Hepatocyte (in vitro differentiated cells): ENCODE measurements around the gene PKD2L1. TPM values are rescaled to one million over a fixed set of nuclear protein-coding genes. Genes with fewer than 3 reads are reported as not detected.

ENCODE experiments used
- DNase-seq: peaks from one replicate; pipeline ENCODE4 v3.0.0-alpha.2; 2016; ENCODE audit warnings: low spot score
- H2AFZ ChIP-seq: fragments of 200-600 bp; sonication (generic); 2 replicates; pipeline ENCODE4 v1.6.0; 2016; ENCODE audit warnings: antibody characterized with exemption, mild to moderate bottlenecking
- H3K27ac ChIP-seq: fragments of 200-600 bp; sonication (generic); 2 replicates; pipeline ENCODE4 v1.5.1; 2016; ENCODE audit warnings: mild to moderate bottlenecking
- H3K27me3 ChIP-seq: fragments of 200-600 bp; sonication (generic); 2 replicates; pipeline ENCODE4 v1.6.1; 2016
- H3K36me3 ChIP-seq: fragments of 200-600 bp; sonication (generic); replicated peaks from 2 replicates; pipeline ENCODE4 v1.5.1; 2016; ENCODE audit warnings: low read depth; ENCODE audit not compliant: insufficient read depth
- H3K4me1 ChIP-seq: fragments of 200-600 bp; sonication (generic); 2 replicates; pipeline ENCODE4 v1.5.1; 2016; ENCODE audit warnings: mild to moderate bottlenecking, moderate library complexity; ENCODE audit not compliant: insufficient read depth
- H3K4me2 ChIP-seq: fragments of 200-600 bp; sonication (generic); 2 replicates; pipeline ENCODE4 v1.6.0; 2016
- H3K4me3 ChIP-seq: fragments of 200-600 bp; sonication (generic); 2 replicates; pipeline ENCODE4 v1.5.1; 2016; ENCODE audit warnings: mild to moderate bottlenecking
- H3K79me2 ChIP-seq: fragments of 200-600 bp; sonication (generic); 2 replicates; pipeline ENCODE4 v1.6.0; 2017; ENCODE audit warnings: mild to moderate bottlenecking
- H3K9me2 ChIP-seq: fragments of 200-600 bp; sonication (generic); replicated peaks from 2 replicates; pipeline ENCODE4 v1.6.0; 2017; ENCODE audit warnings: mild to moderate bottlenecking; ENCODE audit not compliant: insufficient read depth
- H3K9me3 ChIP-seq: fragments of 200-600 bp; sonication (generic); 2 replicates; pipeline ENCODE4 v1.5.1; 2016; ENCODE audit warnings: low read depth, mild to moderate bottlenecking
- H4K20me1 ChIP-seq: fragments of 200-600 bp; sonication (generic); 2 replicates; pipeline ENCODE4 v1.6.0; 2016; ENCODE audit warnings: mild to moderate bottlenecking; ENCODE audit not compliant: insufficient read depth, poor library complexity, severe bottlenecking
- EZH2 ChIP-seq: fragments of 200-600 bp; sonication (generic); IDR thresholded peaks from 2 replicates; pipeline ENCODE4 v1.6.1; 2016; ENCODE audit warnings: antibody characterized with exemption, mild to moderate bottlenecking, borderline replicate concordance
- EZH2phosphoT487 ChIP-seq: fragments of 200-600 bp; sonication (generic); IDR thresholded peaks from one replicate; pipeline ENCODE4 v1.6.1; 2018; ENCODE audit warnings: antibody characterized with exemption, mild to moderate bottlenecking, low read depth, moderate library complexity; ENCODE audit not compliant: unreplicated experiment, severe bottlenecking
- WGBS: methylation state at CpG from one replicate; pipeline ENCODE4 v1.1.6; 2016; ENCODE audit warnings: low lambda C conversion rate; ENCODE audit errors: missing lambda C conversion rate; 5-methylcytosine and 5-hydroxymethylcytosine counted together
- polyA plus RNA-seq: library from polyadenylated mRNA; unstranded; fragments of >200 nt; fragmentation: Nextera tagmentation; extraction: Ambion mirVana; gene quantifications from 2 replicates; pipeline ENCODE4 v1.2.1, GENCODE V29; 2016
- total RNA-seq: library from RNA; depleted of rRNA; stranded (reverse); fragments of >200 nt; gene quantifications from 2 replicates; pipeline ENCODE4 v1.2.3, GENCODE V29; 2014
- TF ChIP-seq, protein P1 (sequence below): fragments of 200-600 bp; sonication (generic); IDR thresholded peaks from 2 replicates; pipeline ENCODE4 v1.5.1; 2016; ENCODE audit warnings: antibody characterized with exemption, mild to moderate bottlenecking; ENCODE audit not compliant: poor library complexity

The PKD2L1 gene
- total and polyA plus RNA-seq, 2 experiments from 2014 or later, result 0.10 to 0.88 TPM

DNA sequence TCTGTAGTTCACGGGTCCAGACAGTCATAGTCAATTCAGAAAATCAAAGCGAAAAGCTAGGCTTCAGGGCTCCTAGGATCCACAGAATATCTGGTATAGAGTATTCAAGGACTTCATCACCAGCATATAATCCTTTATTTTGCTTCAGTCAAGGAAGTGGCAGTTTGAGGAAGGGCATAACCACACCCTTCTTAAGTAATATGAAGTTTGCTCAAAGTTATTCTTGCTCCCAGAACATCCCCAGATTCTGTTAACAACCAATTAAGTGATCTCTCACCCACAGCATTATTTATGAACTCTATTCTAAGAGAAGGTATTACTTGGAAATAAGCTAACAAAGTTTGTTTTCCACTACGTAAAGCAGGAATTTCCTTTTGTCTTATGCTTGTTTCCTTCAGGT is 75.8 kb downstream of the PKD2L1 start:
- Histone ChIP-seq H3K79me2 (no peaks in the 10 kb centered on the region), H3K27me3 (no peaks in the 10 kb centered on the region), H3K4me3 (no peak overlapping the region), H3K4me1 (no peaks in the 10 kb centered on the region), H3K36me3 (no peaks in the 10 kb centered on the region), H4K20me1 (no peaks in the 10 kb centered on the region), H3K27ac (no peak overlapping the region), H3K4me2 (no peak overlapping the region), H3K9me2 (no peaks in the 10 kb centered on the region), H2AFZ (no peak overlapping the region), H3K9me3 (no peaks in the 10 kb centered on the region)
- TF ChIP-seq EZH2 (no peak), EZH2phosphoT487 (no peak)
- TF ChIP-seq, protein P1, sequence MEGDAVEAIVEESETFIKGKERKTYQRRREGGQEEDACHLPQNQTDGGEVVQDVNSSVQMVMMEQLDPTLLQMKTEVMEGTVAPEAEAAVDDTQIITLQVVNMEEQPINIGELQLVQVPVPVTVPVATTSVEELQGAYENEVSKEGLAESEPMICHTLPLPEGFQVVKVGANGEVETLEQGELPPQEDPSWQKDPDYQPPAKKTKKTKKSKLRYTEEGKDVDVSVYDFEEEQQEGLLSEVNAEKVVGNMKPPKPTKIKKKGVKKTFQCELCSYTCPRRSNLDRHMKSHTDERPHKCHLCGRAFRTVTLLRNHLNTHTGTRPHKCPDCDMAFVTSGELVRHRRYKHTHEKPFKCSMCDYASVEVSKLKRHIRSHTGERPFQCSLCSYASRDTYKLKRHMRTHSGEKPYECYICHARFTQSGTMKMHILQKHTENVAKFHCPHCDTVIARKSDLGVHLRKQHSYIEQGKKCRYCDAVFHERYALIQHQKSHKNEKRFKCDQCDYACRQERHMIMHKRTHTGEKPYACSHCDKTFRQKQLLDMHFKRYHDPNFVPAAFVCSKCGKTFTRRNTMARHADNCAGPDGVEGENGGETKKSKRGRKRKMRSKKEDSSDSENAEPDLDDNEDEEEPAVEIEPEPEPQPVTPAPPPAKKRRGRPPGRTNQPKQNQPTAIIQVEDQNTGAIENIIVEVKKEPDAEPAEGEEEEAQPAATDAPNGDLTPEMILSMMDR, result no peak
- 99% methylated on average over 3 of the region's 3 CpGs for WGBS
- DNase-seq, result no peak

DNA sequence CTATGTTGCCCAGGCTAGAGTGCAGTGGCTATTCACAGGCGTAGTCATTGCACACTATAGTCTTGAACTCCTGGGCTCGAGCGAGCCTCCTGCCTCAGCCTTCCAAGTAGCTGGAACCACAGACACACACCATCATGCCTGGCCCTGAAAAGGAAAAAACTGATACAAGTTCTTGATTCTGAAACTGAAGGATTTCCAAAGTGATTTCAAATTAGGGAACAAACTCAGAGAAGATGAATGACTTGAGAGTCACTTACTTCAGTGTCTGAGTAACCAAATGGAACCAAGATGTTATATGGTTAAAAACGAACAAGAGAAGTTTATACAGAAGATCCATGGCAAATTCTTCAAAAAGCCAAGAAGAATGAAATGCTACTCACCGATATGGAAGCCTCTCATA is 77.0 kb downstream of the PKD2L1 start:
- Histone ChIP-seq H3K4me1 (no peaks in the 10 kb centered on the region), H3K27ac (no peak overlapping the region)
- DNase-seq, result no peak

DNA sequence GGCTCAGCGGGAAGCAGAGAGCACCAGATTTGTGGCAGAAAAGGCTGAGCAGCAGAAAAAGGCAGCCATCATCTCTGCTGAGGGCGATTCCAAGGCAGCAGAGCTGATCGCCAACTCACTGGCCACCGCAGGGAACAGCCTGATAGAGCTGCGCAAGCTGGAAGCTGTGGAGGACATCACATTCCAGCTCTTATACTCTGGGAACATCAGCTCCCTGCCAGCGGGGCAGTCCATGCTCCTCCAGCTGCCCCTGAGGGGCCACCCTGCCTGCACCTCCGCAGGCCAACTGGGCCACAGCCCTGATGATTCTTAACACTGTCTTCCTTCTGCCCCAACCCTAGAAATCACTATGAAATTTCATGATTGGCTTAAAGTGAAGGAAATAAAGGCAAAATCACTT is 81.2 kb downstream of the PKD2L1 start:
- no peak overlapping the region for H3K27ac ChIP-seq
- H3K36me3 ChIP-seq, result no peaks in the 10 kb centered on the region
- no peak overlapping the region for H2AFZ ChIP-seq

More for the DNA sequence above, 77.0 kb downstream of the PKD2L1 start:
- Histone ChIP-seq H3K36me3 (no peaks in the 10 kb centered on the region), H3K9me3 (no peaks in the 10 kb centered on the region), H3K27me3 (no peaks in the 10 kb centered on the region), H3K79me2 (no peaks in the 10 kb centered on the region), H3K9me2 (no peaks in the 10 kb centered on the region), H2AFZ (no peak overlapping the region), H3K4me2 (no peak overlapping the region), H4K20me1 (no peaks in the 10 kb centered on the region), H3K4me3 (no peak overlapping the region)
- 97% methylated on average over 5 of the region's 5 CpGs for WGBS
- TF ChIP-seq EZH2, result no peak
- TF ChIP-seq, protein P1, result no peak

More for the DNA sequence above, 81.2 kb downstream of the PKD2L1 start:
- Histone ChIP-seq H3K4me2 (no peak overlapping the region), H3K4me1 (no peaks in the 10 kb centered on the region), H3K9me3 (no peaks in the 10 kb centered on the region), H3K4me3 (no peak overlapping the region), H3K9me2 (no peaks in the 10 kb centered on the region), H3K27me3 (no peaks in the 10 kb centered on the region), H4K20me1 (no peaks in the 10 kb centered on the region), H3K79me2 (no peaks in the 10 kb centered on the region)
- 97% methylated on average over 7 of the region's 7 CpGs for WGBS
- TF ChIP-seq EZH2, result no peak
- TF ChIP-seq, protein P1, result no peak
- no peak for TF ChIP-seq EZH2phosphoT487
- DNase-seq, result no peak
